ENCODE measurements around the gene RHBDF2. TPM values are rescaled to one million over a fixed set of nuclear protein-coding genes. Genes with fewer than 3 reads are reported as not detected.

The RHBDF2 gene
- total and polyA plus RNA-seq, 2 donors (not counting 3 experiments of a cell fraction or from before 2014, with no cell fraction given), result 25.5 to 38.5 TPM

GRCh38 chr17:76548378-76549214, 47.4 kb upstream of the RHBDF2 start:
- dilution Hi-C loops (cut with MboI; ENCODE audit: extremely low pct_ligation_motif_present, low sequenced_read_pairs) (no loop called here), intact Hi-C loops (cut with micrococcal nuclease) (no loop called here)
- ChIA-PET CTCF (interaction anchor here (1.3 to 1.8 kb wide), 4 partner anchors 12 to 133 kb away, joined by 3 to 13 read pairs (median 6); no protein-coding TSS in a partner anchor), POLR2A (no interaction called here)
- Histone ChIP-seq H3K4me2 (ENCODE audit: insufficient read depth, low read length) (no peak overlapping the region), H3K27me3 (ENCODE audit: control insufficient read depth in 2 of 2, insufficient read depth in 2 of 2, low read length in 2 of 2) (peaks cover 0 to 3% of the 10 kb centered on the region in 2 experiments), H2AFZ (ENCODE audit: low read depth, low read length) (no peak overlapping the region), H3K27ac (ENCODE audit: insufficient read depth, low read depth, low read length) (no peak overlapping the region), H3K9me3 (replicated peaks; ENCODE audit: control insufficient read depth, insufficient read depth, low read length) (no peaks in the 10 kb centered on the region), H3K9me1 (replicated peaks; ENCODE audit: control insufficient read depth, extremely low read depth, insufficient read depth, low read length) (no peaks in the 10 kb centered on the region), H3K79me2 (ENCODE audit: control insufficient read depth, insufficient read depth, low read length) (no peaks in the 10 kb centered on the region), H3K4me3 (replicated peaks in 1 of 3; ENCODE audit: insufficient read depth in 1 of 3, low read depth in 1 of 3, low read length in 3 of 3) (no peak overlapping the region), H4K20me1 (replicated peaks; ENCODE audit: control insufficient read depth, extremely low read depth, insufficient read depth, low read length) (no peaks in the 10 kb centered on the region), H3K4me1 (ENCODE audit: control insufficient read depth, extremely low read depth, insufficient read depth, low read length) (peaks cover 12% of the 10 kb centered on the region), H3K36me3 (ENCODE audit: control insufficient read depth in 2 of 2, extremely low read depth in 1 of 2, insufficient read depth in 2 of 2, low read length in 2 of 2) (no peaks in the 10 kb centered on the region), H3K9ac (replicated peaks; ENCODE audit: extremely low read depth, insufficient read depth, low read length) (no peak overlapping the region)
- DNase-seq (ENCODE audit: low read depth, low spot score) (no peak), FAIRE-seq (no peak)
- TF ChIP-seq MAX (IDR thresholded peaks at IDR 0.05; ENCODE audit: insufficient read depth, insufficient read length) (no peak), MYC (IDR thresholded peaks at IDR 0.05; ENCODE audit: low read depth, low read length) (no peak), GATA2 (IDR thresholded peaks at IDR 0.05; ENCODE audit: insufficient read depth, insufficient read length, low read depth, low read length) (no peak), POLR2A (IDR thresholded peaks at IDR 0.05; ENCODE audit: low read depth, low read length) (no peak), FOS (IDR thresholded peaks at IDR 0.05; ENCODE audit: borderline replicate concordance, insufficient read depth, low read length) (no peak)
- no TSS peak for BruUV-seq (replicated peaks)

GRCh38 chr17:76547642-76548202, 46.5 kb upstream of the RHBDF2 start:
- FAIRE-seq (no peak), DNase-seq (ENCODE audit: low read depth, low spot score) (no peak)
- H4K20me1 ChIP-seq (replicated peaks; ENCODE audit: control insufficient read depth, extremely low read depth, insufficient read depth, low read length), result no peaks in the 10 kb centered on the region
- no peak overlapping the region for H3K4me3 ChIP-seq (replicated peaks in 1 of 3; ENCODE audit: insufficient read depth in 1 of 3, low read depth in 1 of 3, low read length in 3 of 3)
- intact Hi-C loops (cut with micrococcal nuclease) (loop anchor here (1.0 kb wide), 1 partner anchor 24 kb away; no protein-coding TSS in a partner anchor), dilution Hi-C loops (cut with MboI; ENCODE audit: extremely low pct_ligation_motif_present, low sequenced_read_pairs) (no loop called here)
- ChIA-PET POLR2A (no interaction called here), CTCF (interaction anchor here (1.6 to 5.6 kb wide), 6 partner anchors 9 to 77 kb away, joined by 4 to 106 read pairs (median 28); no protein-coding TSS in a partner anchor)
- TF ChIP-seq FOS (IDR thresholded peaks at IDR 0.05; ENCODE audit: borderline replicate concordance, insufficient read depth, low read length) (no peak), EZH2 (IDR thresholded peaks at IDR 0.05; ENCODE audit: borderline replicate concordance, low read depth, low read length, severe bottlenecking) (no peak)
- no peaks in the 10 kb centered on the region for H3K9me3 ChIP-seq (replicated peaks; ENCODE audit: control insufficient read depth, insufficient read depth, low read length)
- no peak overlapping the region for H3K9ac ChIP-seq (replicated peaks; ENCODE audit: extremely low read depth, insufficient read depth, low read length)
- H3K9me1 ChIP-seq (replicated peaks; ENCODE audit: control insufficient read depth, extremely low read depth, insufficient read depth, low read length), result no peaks in the 10 kb centered on the region
- H3K79me2 ChIP-seq (ENCODE audit: control insufficient read depth, insufficient read depth, low read length), result no peaks in the 10 kb centered on the region
- no peaks in the 10 kb centered on the region for H3K36me3 ChIP-seq (ENCODE audit: control insufficient read depth in 2 of 2, extremely low read depth in 1 of 2, insufficient read depth in 2 of 2, low read length in 2 of 2)
- no peak overlapping the region for H3K27ac ChIP-seq (ENCODE audit: insufficient read depth, low read depth, low read length)
- peaks cover 12% of the 10 kb centered on the region for H3K4me1 ChIP-seq (ENCODE audit: control insufficient read depth, extremely low read depth, insufficient read depth, low read length)
- no TSS peak for BruUV-seq (replicated peaks)
- no peak overlapping the region for H2AFZ ChIP-seq (ENCODE audit: low read depth, low read length)
- peaks cover 0 to 3% of the 10 kb centered on the region in 2 experiments for H3K27me3 ChIP-seq (ENCODE audit: control insufficient read depth in 2 of 2, insufficient read depth in 2 of 2, low read length in 2 of 2)
- no peak overlapping the region for H3K4me2 ChIP-seq (ENCODE audit: insufficient read depth, low read length)
